Measurements from ENCODE around the gene SCGB1D1. TPM values are rescaled to one million over a fixed set of nuclear protein-coding genes. Genes with fewer than 3 reads are reported as not detected.

The SCGB1D1 gene
- total RNA-seq, 1 experiment from 2014 or later, result not detected

- BruUV-seq (replicated peaks), result no TSS peak
- DNase-seq (ENCODE audit: unreplicated experiment), result no peak
- Mint-ChIP-seq H3K27ac (ENCODE audit: low read depth, unreplicated experiment) (no peak overlapping the region), H3K4me3 (ENCODE audit: unreplicated experiment) (no peak overlapping the region), H3K36me3 (ENCODE audit: insufficient read depth, unreplicated experiment) (peaks cover 21% of the 10 kb centered on the region), H3K4me1 (ENCODE audit: insufficient read depth, unreplicated experiment) (no peaks in the 10 kb centered on the region), H3K9me3 (ENCODE audit: unreplicated experiment) (no peaks in the 10 kb centered on the region), H3K27me3 (ENCODE audit: insufficient read depth, unreplicated experiment) (no peaks in the 10 kb centered on the region)
- ChIA-PET POLR2A (no interaction called here), CTCF (interaction anchor here (0.9 to 2.2 kb wide), 2 partner anchors 21 to 253 kb away, joined by 3 to 8 read pairs; no protein-coding TSS in a partner anchor)
- no peak for TF ChIP-seq CTCF (IDR thresholded peaks at IDR 0.05; ENCODE audit: unreplicated experiment)
- intact Hi-C loops (cut with micrococcal nuclease), result no loop called here
Observed at GRCh38 chr11:62149986-62150886, 39.8 kb upstream of the SCGB1D1 start.

- intact Hi-C loops (cut with micrococcal nuclease), result no loop called here
- no TSS peak for BruUV-seq (replicated peaks)
- Mint-ChIP-seq H3K36me3 (ENCODE audit: insufficient read depth, unreplicated experiment) (peaks cover 21% of the 10 kb centered on the region), H3K27ac (ENCODE audit: low read depth, unreplicated experiment) (peak overlapping the region; percentile 70), H3K27me3 (ENCODE audit: insufficient read depth, unreplicated experiment) (no peaks in the 10 kb centered on the region), H3K9me3 (ENCODE audit: unreplicated experiment) (no peaks in the 10 kb centered on the region), H3K4me1 (ENCODE audit: insufficient read depth, unreplicated experiment) (no peaks in the 10 kb centered on the region), H3K4me3 (ENCODE audit: unreplicated experiment) (no peak overlapping the region)
- ChIA-PET CTCF (interaction anchor here (0.9 to 2.2 kb wide), 2 partner anchors 20 to 253 kb away, joined by 3 to 8 read pairs; no protein-coding TSS in a partner anchor), POLR2A (no interaction called here)
- no peak for TF ChIP-seq CTCF (IDR thresholded peaks at IDR 0.05; ENCODE audit: unreplicated experiment)
- DNase-seq (ENCODE audit: unreplicated experiment), result no peak
Observed at GRCh38 chr11:62150887-62151736, 38.9 kb upstream of the SCGB1D1 start.

- Mint-ChIP-seq H3K36me3 (ENCODE audit: insufficient read depth, unreplicated experiment) (peaks cover 21% of the 10 kb centered on the region), H3K4me3 (ENCODE audit: unreplicated experiment) (no peak overlapping the region), H3K4me1 (ENCODE audit: insufficient read depth, unreplicated experiment) (no peaks in the 10 kb centered on the region), H3K27me3 (ENCODE audit: insufficient read depth, unreplicated experiment) (no peaks in the 10 kb centered on the region), H3K27ac (ENCODE audit: low read depth, unreplicated experiment) (peak overlapping the region; percentile 70), H3K9me3 (ENCODE audit: unreplicated experiment) (no peaks in the 10 kb centered on the region)
- no TSS peak for BruUV-seq (replicated peaks)
- ChIA-PET CTCF (interaction anchor here (2.2 kb wide), 1 partner anchor 19 kb away, joined by 8 read pairs; no protein-coding TSS in a partner anchor), POLR2A (no interaction called here)
- no peak for TF ChIP-seq CTCF (IDR thresholded peaks at IDR 0.05; ENCODE audit: unreplicated experiment)
- DNase-seq (ENCODE audit: unreplicated experiment), result no peak
- intact Hi-C loops (cut with micrococcal nuclease), result no loop called here
Observed at GRCh38 chr11:62151737-62152102, 38.3 kb upstream of the SCGB1D1 start.

Measured in MCF 10A (cell line).